Mesendoderm (in vitro differentiated cells): ENCODE data around the gene PLIN1.
A peak's percentile ranks its signal among the peaks of the same experiment; 100 is the strongest.
"Not testable (repeated sequence)": the region's sequence is repeated elsewhere in the genome, so short reads cannot be mapped to it uniquely, and the experiment has no call there.

Experiments
- DNase-seq: peaks from one replicate; pipeline ENCODE4 v3.0.0; 2013
- H2AK5ac ChIP-seq: 2 replicates; pipeline ENCODE4 v1.6.1; 2013; ENCODE audit warnings: low read length, inconsistent platforms
- H2BK120ac ChIP-seq: 2 replicates; pipeline ENCODE4 v1.6.1; 2013; ENCODE audit warnings: low read depth, mild to moderate bottlenecking, low read length, moderate library complexity, mixed read lengths
- H2BK15ac ChIP-seq: replicated peaks from 2 replicates; pipeline ENCODE4 v1.6.1; 2013; ENCODE audit warnings: low read depth, mild to moderate bottlenecking, moderate library complexity
- H2BK5ac ChIP-seq: 2 replicates; pipeline ENCODE4 v1.6.1; 2013; ENCODE audit warnings: low read length, inconsistent platforms
- H3K18ac ChIP-seq: 2 replicates; pipeline ENCODE4 v1.6.1; 2013; ENCODE audit warnings: mild to moderate bottlenecking, low read length, mixed read lengths
- H3K23ac ChIP-seq: one replicate; pipeline ENCODE4 v1.6.1; 2013; ENCODE audit warnings: low read length
- H3K27ac ChIP-seq: 2 replicates; pipeline ENCODE4 v1.5.1; 2013; ENCODE audit warnings: low read depth, mild to moderate bottlenecking, inconsistent platforms, low read length, moderate library complexity
- H3K27me3 ChIP-seq: 2 replicates; pipeline ENCODE4 v1.6.1; 2013; ENCODE audit warnings: low read length, control low read depth, mild to moderate bottlenecking, inconsistent platforms; ENCODE audit not compliant: insufficient read depth, poor library complexity
- H3K36me3 ChIP-seq: 2 replicates; pipeline ENCODE4 v1.6.1; 2013; ENCODE audit warnings: low read length, inconsistent platforms; ENCODE audit not compliant: control insufficient read depth, insufficient read depth
- H3K4ac ChIP-seq: one replicate; pipeline ENCODE4 v1.6.1; 2013; ENCODE audit warnings: low read depth, mild to moderate bottlenecking, low read length, moderate library complexity
- H3K4me1 ChIP-seq: 2 replicates; pipeline ENCODE4 v1.6.1; 2013; ENCODE audit warnings: low read depth, low read length, inconsistent platforms; ENCODE audit not compliant: control insufficient read depth
- H3K4me2 ChIP-seq: 2 replicates; pipeline ENCODE4 v1.6.1; 2013; ENCODE audit warnings: low read length
- H3K4me3 ChIP-seq: 2 replicates; pipeline ENCODE4 v1.5.1; 2013; ENCODE audit warnings: mild to moderate bottlenecking, low read length
- H3K56ac ChIP-seq: one replicate; pipeline ENCODE4 v1.6.1; 2013; ENCODE audit warnings: low read length
- H3K79me1 ChIP-seq: 2 replicates; pipeline ENCODE4 v1.6.1; 2013; ENCODE audit warnings: low read length, inconsistent platforms
- H3K79me2 ChIP-seq: 2 replicates; pipeline ENCODE4 v1.6.1; 2013; ENCODE audit warnings: mild to moderate bottlenecking, low read length; ENCODE audit not compliant: control insufficient read depth, insufficient read depth
- H3K9ac ChIP-seq: 2 replicates; pipeline ENCODE4 v1.6.1; 2013; ENCODE audit warnings: low read length, inconsistent platforms
- H4K5ac ChIP-seq: one replicate; pipeline ENCODE4 v1.6.1; 2013; ENCODE audit warnings: low read length
- H4K8ac ChIP-seq: one replicate; pipeline ENCODE4 v1.6.1; 2013; ENCODE audit warnings: low read depth, mild to moderate bottlenecking, control low read depth, low read length, moderate library complexity
- WGBS: extraction: QIAGEN DNeasy Blood & Tissue Kit; methylation state at CpG from one replicate; pipeline ENCODE4 v1.1.7; 2013; ENCODE audit warnings: low lambda C conversion rate, missing lambda C conversion rate; ENCODE audit not compliant: insufficient coverage; ENCODE audit errors: extremely low coverage; 5-methylcytosine and 5-hydroxymethylcytosine counted together

PLIN1 gene

DNA sequence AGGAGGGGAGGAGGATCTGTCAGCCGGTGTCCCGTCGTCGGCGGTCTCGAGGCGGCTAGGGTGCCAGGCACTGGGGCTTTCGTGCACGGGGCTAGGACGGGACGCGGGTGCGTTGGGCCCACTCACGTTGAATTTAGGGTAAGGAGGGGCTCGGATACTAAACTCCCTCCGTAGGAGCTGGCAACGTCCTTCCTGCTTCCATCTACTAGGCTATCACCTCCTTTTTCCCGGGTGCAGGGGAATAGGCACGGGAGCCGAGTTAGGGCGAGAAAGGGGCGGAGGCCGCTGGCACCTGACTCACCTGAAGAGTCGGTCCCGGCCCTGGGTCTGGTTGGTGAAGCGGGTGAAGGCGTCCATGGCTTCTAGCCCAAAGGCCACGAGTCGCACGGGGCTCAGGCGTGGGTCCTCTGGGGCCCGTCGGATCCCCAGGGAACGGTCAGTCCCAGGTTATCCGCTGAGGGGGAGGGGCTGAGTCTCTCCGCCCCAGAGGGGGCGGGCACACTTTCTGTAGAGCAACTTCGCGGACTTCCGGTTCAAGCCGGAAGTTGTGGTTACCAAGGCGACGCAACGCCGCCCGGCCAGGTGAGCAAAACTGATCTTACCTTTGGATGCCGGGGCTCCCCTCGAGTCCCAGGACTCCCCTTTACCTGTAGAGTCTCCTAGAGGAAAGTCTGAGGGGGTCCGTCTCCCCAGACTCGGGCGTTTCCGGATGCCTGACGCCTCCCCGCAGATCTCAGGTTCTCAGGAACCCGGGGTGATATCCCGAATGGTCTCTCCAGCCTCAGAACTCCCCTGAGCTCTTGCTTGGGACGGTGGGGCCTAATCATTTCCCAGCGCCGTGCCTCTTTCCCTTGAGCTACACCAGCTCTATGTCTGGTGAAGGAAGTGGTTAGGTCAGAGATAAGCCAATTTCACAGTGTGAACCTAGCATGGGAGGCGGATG lies 11.4 kb upstream of the PLIN1 start, which contains the start of the genes PEX11A and WDR93:
Gene PEX11A (minus strand): TSS at position 479 of the 943 bp plus-strand sequence. CDS start 122 bp downstream, at position 357.
Gene WDR93 (plus strand): TSS at position 536 of the 943 bp plus-strand sequence. CDS start 10,936 bp downstream, outside the sequence.
- Histone ChIP-seq H4K5ac (no peak within 1 kb of the TSS), H2BK5ac (no peak within 1 kb of the TSS), H3K27me3 (no peaks in the 10 kb centered on the region), H3K79me2 (no peaks in the 10 kb centered on the region), H3K36me3 (no peaks in the 10 kb centered on the region), H3K9ac (peak within 1 kb of the TSS; percentile 66), H3K27ac (no peak within 1 kb of the TSS), H4K8ac (peak within 1 kb of the TSS; percentile 96), H3K4me1 (peaks cover 2% of the 10 kb centered on the region), H2AK5ac (no peak within 1 kb of the TSS), H3K23ac (no peak within 1 kb of the TSS), H3K79me1 (no peaks in the 10 kb centered on the region), H2BK15ac (no peak within 1 kb of the TSS), H3K56ac (peak within 1 kb of the TSS; percentile 73), H3K4me3 (peak within 1 kb of the TSS; percentile 72), H2BK120ac (no peak within 1 kb of the TSS), H3K4me2 (peak within 1 kb of the TSS; percentile 86), H3K18ac (no peak within 1 kb of the TSS), H3K4ac (no peak within 1 kb of the TSS)
- peak; percentile 86 for DNase-seq
- no CpG with 5 or more reads among the region's 60 CpGs for WGBS

GRCh38 chr15:89689930-89690275 lies 10.7 kb upstream of the PLIN1 start:
- Histone ChIP-seq H3K9ac (peak overlapping the region; percentile 66), H3K56ac (peak overlapping the region; percentile 73), H3K4me2 (peak overlapping the region; percentile 84), H3K4me3 (peak overlapping the region; percentile 72)
- WGBS, result no CpG with 5 or more reads among the region's 15 CpGs
- not testable (repeated sequence) for H4K5ac ChIP-seq, H3K18ac ChIP-seq, DNase-seq, H2BK120ac ChIP-seq, H3K4ac ChIP-seq, H2AK5ac ChIP-seq, H2BK15ac ChIP-seq, H3K36me3 ChIP-seq, H3K27me3 ChIP-seq, H3K79me2 ChIP-seq, H3K23ac ChIP-seq, H3K27ac ChIP-seq, H3K4me1 ChIP-seq, H4K8ac ChIP-seq, H3K79me1 ChIP-seq, H2BK5ac ChIP-seq

DNA sequence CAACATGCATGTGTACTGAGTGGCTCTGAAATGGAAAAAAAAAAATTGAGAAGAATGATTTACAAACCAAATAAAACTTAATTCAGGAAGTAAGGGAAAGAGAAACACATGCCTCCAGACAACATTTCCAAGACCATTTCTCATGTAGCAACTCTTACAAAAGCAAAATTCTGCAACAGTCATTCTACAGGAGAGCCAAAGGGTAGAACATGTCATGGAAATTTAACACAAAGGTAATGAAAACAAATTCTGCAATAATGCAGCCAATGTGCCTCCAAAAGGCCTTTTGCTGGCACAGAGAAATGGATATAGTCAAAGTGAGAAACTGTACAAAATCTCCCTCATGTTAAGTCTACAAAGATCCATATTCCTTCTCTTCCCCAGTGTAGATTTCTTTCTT lies 7.4 kb upstream of the PLIN1 start:
- no peak overlapping the region for H3K27ac ChIP-seq
- no peaks in the 10 kb centered on the region for H3K79me1 ChIP-seq
- no peak overlapping the region for H2BK120ac ChIP-seq
- no peak overlapping the region for H4K8ac ChIP-seq
- no peak overlapping the region for H2BK5ac ChIP-seq
- H3K36me3 ChIP-seq, result no peaks in the 10 kb centered on the region
- H3K4ac ChIP-seq, result no peak overlapping the region
- peaks cover 2% of the 10 kb centered on the region for H3K4me1 ChIP-seq
- no peaks in the 10 kb centered on the region for H3K79me2 ChIP-seq
- H2AK5ac ChIP-seq, result no peak overlapping the region
- no peaks in the 10 kb centered on the region for H3K27me3 ChIP-seq
- no peak overlapping the region for H3K18ac ChIP-seq
- DNase-seq, result no peak
- no peak overlapping the region for H3K9ac ChIP-seq
- H3K56ac ChIP-seq, result no peak overlapping the region
- H4K5ac ChIP-seq, result no peak overlapping the region
- H3K4me2 ChIP-seq, result no peak overlapping the region
- no peak overlapping the region for H3K4me3 ChIP-seq
- H2BK15ac ChIP-seq, result no peak overlapping the region
- no peak overlapping the region for H3K23ac ChIP-seq

- no peaks in the 10 kb centered on the region for H3K27me3 ChIP-seq
- no peak overlapping the region for H2BK15ac ChIP-seq
- no peak overlapping the region for H3K4ac ChIP-seq
- no peak overlapping the region for H4K5ac ChIP-seq
- DNase-seq, result no peak
- no peak overlapping the region for H3K18ac ChIP-seq
- H3K79me1 ChIP-seq, result no peaks in the 10 kb centered on the region
- no peak overlapping the region for H3K27ac ChIP-seq
- no peak overlapping the region for H3K4me3 ChIP-seq
- no peak overlapping the region for H3K23ac ChIP-seq
- peaks cover 1% of the 10 kb centered on the region for H3K4me1 ChIP-seq
- no peak overlapping the region for H3K4me2 ChIP-seq
- no peak overlapping the region for H2BK5ac ChIP-seq
- no peaks in the 10 kb centered on the region for H3K79me2 ChIP-seq
- no peak overlapping the region for H3K56ac ChIP-seq
- no peaks in the 10 kb centered on the region for H3K36me3 ChIP-seq
- no peak overlapping the region for H4K8ac ChIP-seq
- H3K9ac ChIP-seq, result no peak overlapping the region
- H2AK5ac ChIP-seq, result no peak overlapping the region
- no peak overlapping the region for H2BK120ac ChIP-seq
- WGBS, result no CpG with 5 or more reads among the region's 2 CpGs
Measured at GRCh38 chr15:89685995-89686394, 6.8 kb upstream of the PLIN1 start.

- H3K27me3 ChIP-seq, result no peaks in the 10 kb centered on the region
- H3K4me3 ChIP-seq, result no peak overlapping the region
- H3K4ac ChIP-seq, result no peak overlapping the region
- H4K8ac ChIP-seq, result no peak overlapping the region
- H3K36me3 ChIP-seq, result no peaks in the 10 kb centered on the region
- H2AK5ac ChIP-seq, result no peak overlapping the region
- no peak overlapping the region for H3K18ac ChIP-seq
- no peaks in the 10 kb centered on the region for H3K79me2 ChIP-seq
- DNase-seq, result no peak
- H3K27ac ChIP-seq, result no peak overlapping the region
- no peaks in the 10 kb centered on the region for H3K4me1 ChIP-seq
- no peak overlapping the region for H2BK5ac ChIP-seq
- no peak overlapping the region for H2BK15ac ChIP-seq
- no CpG with 5 or more reads among the region's 2 CpGs for WGBS
- H3K9ac ChIP-seq, result no peak overlapping the region
- H2BK120ac ChIP-seq, result no peak overlapping the region
- no peak overlapping the region for H3K23ac ChIP-seq
- H3K56ac ChIP-seq, result no peak overlapping the region
- no peak overlapping the region for H3K4me2 ChIP-seq
- H4K5ac ChIP-seq, result no peak overlapping the region
- no peaks in the 10 kb centered on the region for H3K79me1 ChIP-seq
Measured at GRCh38 chr15:89681146-89681545, 2.0 kb upstream of the PLIN1 start.
